Neural progenitor cell (in vitro differentiated cells): Measurements from ENCODE around the gene CHD6. TPM values are rescaled to one million over a fixed set of nuclear protein-coding genes. Genes with fewer than 3 reads are reported as not detected.

Experiments
- DNase-seq: peaks from one replicate; pipeline ENCODE4 v3.0.0-alpha.2; 2016; ENCODE audit warnings: low spot score
- H2AFZ ChIP-seq: fragments of 200-600 bp; sonication (generic); replicated peaks from 2 replicates; pipeline ENCODE4 v1.6.1; 2016; ENCODE audit warnings: antibody characterized with exemption
- H3F3A ChIP-seq: fragments of 200-600 bp; sonication (generic); 2 replicates; pipeline ENCODE4 v1.6.1; 2016; ENCODE audit warnings: antibody characterized with exemption, low read depth
- H3K27ac ChIP-seq: fragments of 200-600 bp; sonication (generic); 2 replicates; pipeline ENCODE4 v1.5.1; 2016; ENCODE audit warnings: mild to moderate bottlenecking
- H3K27me3 ChIP-seq: fragments of 200-600 bp; sonication (generic); 2 replicates; pipeline ENCODE4 v1.6.1; 2016; ENCODE audit warnings: mild to moderate bottlenecking, moderate library complexity
- H3K36me3 ChIP-seq: fragments of 200-600 bp; sonication (generic); 2 replicates; pipeline ENCODE4 v1.5.1; 2016
- H3K4me1 ChIP-seq: fragments of 200-600 bp; sonication (generic); 2 replicates; pipeline ENCODE4 v1.6.1; 2016; ENCODE audit warnings: mixed run types
- H3K4me2 ChIP-seq: fragments of 200-600 bp; sonication (generic); 2 replicates; pipeline ENCODE4 v1.6.1; 2016
- H3K4me3 ChIP-seq: fragments of 200-600 bp; sonication (generic); 2 replicates; pipeline ENCODE4 v1.5.1; 2016
- H3K79me2 ChIP-seq: fragments of 200-600 bp; sonication (generic); 2 replicates; pipeline ENCODE4 v1.6.1; 2016; ENCODE audit warnings: low read depth
- H3K9ac ChIP-seq: fragments of 200-600 bp; sonication (generic); 2 replicates; pipeline ENCODE4 v1.6.1; 2016
- H3K9me3 ChIP-seq: fragments of 200-600 bp; sonication (generic); 2 replicates; pipeline ENCODE4 v1.5.1; 2016; ENCODE audit warnings: low read depth
- H4K20me1 ChIP-seq: fragments of 200-600 bp; sonication (generic); 2 replicates; pipeline ENCODE4 v1.6.1; 2016; ENCODE audit warnings: low read depth
- H3K27ac Mint-ChIP-seq: 3 replicates; pipeline ENCODE4 v1.8.0; 2021; ENCODE audit warnings: mixed read lengths
- H3K27me3 Mint-ChIP-seq: 2 replicates; pipeline ENCODE4 v1.8.0; 2022; ENCODE audit warnings: low read depth, mild to moderate bottlenecking, inconsistent platforms, moderate library complexity, mixed read lengths; ENCODE audit not compliant: insufficient read depth
- H3K36me3 Mint-ChIP-seq: 3 replicates; pipeline ENCODE4 v1.8.0; 2021; ENCODE audit warnings: mixed read lengths
- H3K4me1 Mint-ChIP-seq: 3 replicates; pipeline ENCODE4 v1.8.0; 2021; ENCODE audit warnings: mixed read lengths
- H3K4me3 Mint-ChIP-seq: 3 replicates; pipeline ENCODE4 v1.8.0; 2021; ENCODE audit warnings: mild to moderate bottlenecking, moderate library complexity, mixed read lengths
- H3K9me3 Mint-ChIP-seq: 3 replicates; pipeline ENCODE4 v1.8.0; 2020; ENCODE audit warnings: mixed read lengths
- CTCF ChIP-seq: fragments of 200-600 bp; sonication (generic); IDR thresholded peaks from 2 replicates; pipeline ENCODE4 v1.5.1; 2017; ENCODE audit warnings: antibody characterized with exemption, mild to moderate bottlenecking
- EZH2 ChIP-seq: fragments of 200-600 bp; sonication (generic); IDR thresholded peaks from 2 replicates; pipeline ENCODE4 v1.6.1; 2017; ENCODE audit warnings: antibody characterized with exemption, mild to moderate bottlenecking, moderate library complexity
- EZH2phosphoT487 ChIP-seq: fragments of 200-600 bp; sonication (generic); IDR thresholded peaks from 2 replicates; pipeline ENCODE4 v1.6.1; 2017; ENCODE audit warnings: antibody characterized with exemption
- total RNA-seq: library from RNA; depleted of rRNA; stranded (reverse); fragments of >200 nt; gene quantifications from 2 replicates; pipeline ENCODE4 v1.2.3, GENCODE V29; 2015; ENCODE audit warnings: low replicate concordance

CHD6 gene
- total RNA-seq, 1 donor from 2014 or later: 76.1 TPM

- no peaks in the 10 kb centered on the region for H3K79me2 ChIP-seq
- Mint-ChIP-seq H3K27ac (no peak overlapping the region), H3K36me3 (peaks cover 47% of the 10 kb centered on the region)
These were observed 205.0 kb downstream of the CHD6 start for GRCh38 chr20:41413169-41413568.

GRCh38 chr20:41412324-41413120 lies 205.7 kb downstream of the CHD6 start:
- Histone ChIP-seq H4K20me1 (peaks cover 10% of the 10 kb centered on the region), H3K4me3 (no peak overlapping the region), H3K4me1 (no peaks in the 10 kb centered on the region), H3K27ac (no peak overlapping the region), H3F3A (peaks cover 3% of the 10 kb centered on the region), H3K79me2 (no peaks in the 10 kb centered on the region), H3K27me3 (no peaks in the 10 kb centered on the region), H3K9ac (no peak overlapping the region), H3K4me2 (no peak overlapping the region), H3K9me3 (no peaks in the 10 kb centered on the region), H2AFZ (no peak overlapping the region), H3K36me3 (peaks cover 5% of the 10 kb centered on the region)
- Mint-ChIP-seq H3K27ac (no peak overlapping the region), H3K9me3 (no peaks in the 10 kb centered on the region), H3K36me3 (peaks cover 41% of the 10 kb centered on the region), H3K27me3 (peaks cover 2% of the 10 kb centered on the region), H3K4me1 (peaks cover 1% of the 10 kb centered on the region), H3K4me3 (no peak overlapping the region)
- DNase-seq: no peak
- TF ChIP-seq EZH2phosphoT487: no peak
- TF ChIP-seq CTCF: no peak
- no peak for TF ChIP-seq EZH2

More at GRCh38 chr20:41413169-41413568, 205.0 kb downstream of the CHD6 start:
- H4K20me1 ChIP-seq: peaks cover 10% of the 10 kb centered on the region
- no peaks in the 10 kb centered on the region for H3K9me3 ChIP-seq
- Mint-ChIP-seq H3K27me3 (peaks cover 2% of the 10 kb centered on the region), H3K4me3 (no peak overlapping the region), H3K4me1 (no peaks in the 10 kb centered on the region), H3K9me3 (no peaks in the 10 kb centered on the region)
- peaks cover 5% of the 10 kb centered on the region for H3K36me3 ChIP-seq
- no peak overlapping the region for H3K4me2 ChIP-seq
- no peak overlapping the region for H3K27ac ChIP-seq
- no peak overlapping the region for H3K9ac ChIP-seq
- peaks cover 3% of the 10 kb centered on the region for H3F3A ChIP-seq
- no peak for DNase-seq
- no peaks in the 10 kb centered on the region for H3K27me3 ChIP-seq
- TF ChIP-seq EZH2phosphoT487 (no peak), CTCF (no peak), EZH2 (no peak)
- no peaks in the 10 kb centered on the region for H3K4me1 ChIP-seq
- H3K4me3 ChIP-seq: no peak overlapping the region
- no peak overlapping the region for H2AFZ ChIP-seq

GRCh38 chr20:41411391-41411847 lies 206.8 kb downstream of the CHD6 start:
- H3K9me3 ChIP-seq: no peaks in the 10 kb centered on the region
- peaks cover 5% of the 10 kb centered on the region for H3K36me3 ChIP-seq
- Mint-ChIP-seq H3K4me1 (peaks cover 9% of the 10 kb centered on the region), H3K27me3 (peaks cover 2% of the 10 kb centered on the region), H3K4me3 (no peak overlapping the region), H3K36me3 (peaks cover 41% of the 10 kb centered on the region), H3K9me3 (no peaks in the 10 kb centered on the region), H3K27ac (no peak overlapping the region)
- no peak overlapping the region for H3K4me3 ChIP-seq
- H3K4me2 ChIP-seq: no peak overlapping the region
- no peak for TF ChIP-seq EZH2phosphoT487
- TF ChIP-seq EZH2: no peak
- peak; percentile 53 for TF ChIP-seq CTCF
- H3K9ac ChIP-seq: no peak overlapping the region
- peaks cover 6% of the 10 kb centered on the region for H4K20me1 ChIP-seq
- no peak overlapping the region for H3K27ac ChIP-seq
- H3K27me3 ChIP-seq: no peaks in the 10 kb centered on the region
- H2AFZ ChIP-seq: no peak overlapping the region
- no peaks in the 10 kb centered on the region for H3K79me2 ChIP-seq
- no peaks in the 10 kb centered on the region for H3K4me1 ChIP-seq
- DNase-seq: peak; percentile 18
- H3F3A ChIP-seq: peaks cover 3% of the 10 kb centered on the region
